Brain pericyte (primary cell): ENCODE results near the gene VAPA.

Source experiments
- DNase-seq: peaks from one replicate; pipeline ENCODE4 v3.0.0-alpha.2; 2012; ENCODE audit warnings: low read depth, low spot score

Gene VAPA

DNA sequence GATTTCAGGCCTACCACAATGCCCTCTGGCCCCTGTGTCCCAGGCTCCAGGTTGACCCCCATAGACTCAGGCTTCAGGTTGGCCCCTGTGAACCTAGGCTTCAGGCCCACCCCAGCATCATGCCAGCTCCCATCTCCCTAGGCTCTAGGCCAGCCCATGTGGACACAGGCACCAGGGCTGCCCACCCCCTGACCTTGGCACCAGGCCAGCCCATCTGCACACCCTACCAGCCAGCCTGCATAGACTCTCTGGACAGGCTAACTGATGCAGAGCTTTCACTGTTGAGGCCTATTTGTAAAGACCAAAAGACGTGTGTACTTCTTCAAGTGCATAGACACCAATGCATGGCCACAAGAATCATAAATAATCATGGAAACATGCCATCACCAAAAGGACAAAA, 83.9 kb downstream of the VAPA start:
- DNase-seq: no peak

DNA sequence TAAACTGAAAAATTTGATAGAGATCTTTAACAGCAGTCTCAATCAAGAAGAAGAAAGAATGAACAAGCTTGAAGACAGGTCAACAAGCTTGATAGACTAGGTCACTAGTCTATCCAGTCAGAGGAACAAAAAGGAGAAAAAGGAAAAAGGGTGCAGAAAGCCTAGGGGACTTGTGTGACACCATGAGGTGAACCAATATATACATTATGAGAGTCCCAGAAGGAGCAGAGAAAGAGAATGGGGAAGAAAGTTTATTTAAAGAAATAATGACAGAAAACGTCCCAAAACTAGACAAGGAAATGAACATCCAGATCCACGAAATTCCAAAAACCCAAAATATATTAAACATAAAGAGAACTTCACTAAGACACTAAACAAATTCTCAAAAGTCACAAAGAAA, 84.5 kb downstream of the VAPA start:
- DNase-seq: no peak

DNA sequence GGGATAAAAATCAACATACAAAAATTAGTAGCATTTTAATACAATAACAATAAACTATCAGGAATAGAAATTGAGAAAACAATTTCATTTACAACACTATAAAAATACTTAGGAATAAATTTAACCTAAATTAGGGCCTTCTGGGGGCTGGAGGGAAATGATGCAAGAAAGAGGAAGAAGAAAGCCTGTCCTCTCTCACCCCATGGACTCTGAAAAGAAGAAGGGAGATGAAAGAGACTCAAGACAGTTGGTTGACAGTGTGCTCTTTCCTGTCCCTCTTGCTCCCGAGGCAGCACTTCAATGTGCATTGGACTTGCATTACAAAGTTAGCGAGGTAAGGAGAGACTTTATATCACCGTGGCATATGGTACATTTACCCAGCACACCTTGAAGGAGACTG, 88.5 kb downstream of the VAPA start:
- no peak for DNase-seq

DNA sequence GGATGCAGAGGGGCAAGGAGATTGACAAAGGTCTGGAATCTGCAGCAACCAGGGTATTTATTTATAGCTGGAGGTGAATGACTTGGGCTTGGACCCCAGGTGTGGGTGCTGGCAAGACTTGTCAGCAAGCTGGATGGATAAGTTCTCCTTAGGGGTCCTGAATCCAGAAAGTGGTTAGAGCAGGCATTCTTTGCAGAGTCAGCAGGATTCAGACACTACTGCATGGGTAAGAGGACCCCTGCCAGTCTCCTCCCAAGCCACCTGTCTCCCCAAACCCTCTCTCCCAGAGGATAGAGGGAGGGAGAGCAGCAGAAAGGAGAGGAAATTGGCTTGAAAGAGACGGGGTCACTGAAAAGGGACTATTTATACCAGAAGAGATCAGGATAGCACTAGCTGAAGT, 89.5 kb downstream of the VAPA start:
- no peak for DNase-seq

DNA sequence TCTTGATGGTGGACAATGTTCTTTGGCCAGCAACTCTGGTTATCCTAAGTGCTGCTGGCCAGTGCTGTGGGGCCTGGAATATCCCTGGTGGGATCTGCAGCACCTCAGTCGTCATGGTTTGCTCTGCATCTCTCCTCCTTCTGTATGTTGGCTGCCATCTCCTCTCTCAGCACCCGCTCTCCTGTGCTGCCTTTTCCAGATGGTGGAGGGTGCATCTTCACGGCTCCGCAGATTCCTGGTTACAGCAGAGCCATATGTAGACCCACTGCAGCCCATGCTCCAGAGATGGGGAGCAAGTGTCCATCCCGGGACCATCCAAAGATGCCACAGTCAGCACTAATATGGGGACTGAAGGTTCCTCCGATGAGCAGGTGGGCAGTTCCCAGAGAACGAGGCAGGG, 90.0 kb downstream of the VAPA start:
- DNase-seq: no peak

DNA sequence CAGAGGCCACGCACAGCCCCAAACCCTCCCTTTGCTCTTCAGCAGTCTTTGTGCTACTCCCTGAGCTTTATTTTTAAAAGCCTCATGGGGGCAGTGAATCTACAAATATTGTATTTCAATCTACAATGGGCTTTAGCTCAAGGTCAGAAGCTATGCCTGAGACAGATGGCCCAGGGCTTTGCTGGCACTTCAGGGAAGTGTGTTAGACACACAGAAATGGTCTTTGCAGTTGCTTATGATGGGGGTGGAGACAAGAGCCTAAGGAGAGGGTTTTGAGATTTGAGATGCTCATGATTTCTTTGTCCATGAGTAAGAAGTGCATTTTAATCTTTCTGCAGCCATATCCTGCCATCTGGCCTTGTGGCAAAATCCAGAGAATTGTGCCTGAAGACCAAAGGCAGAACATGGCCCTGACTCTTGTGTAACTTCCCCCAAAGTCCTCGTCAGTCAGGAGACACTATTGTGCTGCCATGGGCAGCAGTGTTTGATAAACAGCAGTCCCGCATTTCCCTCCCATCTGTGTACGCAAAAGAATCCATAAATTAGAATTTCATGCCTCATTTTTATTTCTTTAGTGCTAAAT, 92.6 kb downstream of the VAPA start:
- DNase-seq: no peak

DNA sequence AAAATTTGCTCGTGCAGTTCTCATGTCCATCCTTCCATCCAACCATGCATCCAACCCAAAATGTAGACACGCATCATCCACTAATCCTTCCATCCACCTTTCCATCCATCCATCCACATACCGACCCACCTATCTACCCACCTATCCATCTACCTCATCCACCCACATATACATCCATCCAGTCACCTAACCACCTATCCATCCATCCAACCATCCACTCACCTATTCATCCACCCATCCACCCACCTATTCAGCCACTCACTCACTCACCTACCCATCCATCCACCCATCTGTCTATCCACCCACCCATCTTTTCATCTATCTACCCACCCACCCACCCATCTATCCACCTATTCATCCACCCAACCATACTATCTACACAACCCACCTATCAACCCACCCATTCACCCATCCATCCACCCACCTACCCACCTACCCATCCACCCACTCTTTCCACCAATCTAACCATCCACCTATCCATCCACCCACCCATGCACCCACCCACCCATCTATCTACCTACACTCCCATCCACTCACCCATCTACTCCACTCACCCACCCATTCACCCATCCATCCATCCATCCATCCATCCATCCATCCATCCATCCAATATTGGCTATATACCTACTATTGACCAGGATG, 94.3 kb downstream of the VAPA start:
- DNase-seq: no peak
